SK-N-SH (cell line): Measurements from ENCODE around the gene ADGB. TPM values are rescaled to one million over a fixed set of nuclear protein-coding genes. Genes with fewer than 3 reads are reported as not detected.

ENCODE experiments used
- CTCF ChIA-PET: fragments of 300-600, 350-600 bp; formaldehyde crosslinking; extraction: SDS; loops from one replicate; lab custom pipeline; 2021; lab: Yijun Ruan, JAX
- POLR2A ChIA-PET: fragments of 350-600 bp; sonication (Branson Sonifier 250); formaldehyde crosslinking; extraction: SDS; loops from one replicate; lab custom pipeline; 2020; ENCODE audit warnings: antibody characterized with exemption, inconsistent platforms; lab: Yijun Ruan, JAX
- DNase-seq: peaks from one replicate; pipeline ENCODE4 v3.0.0; 2012
- H2AFZ ChIP-seq: fragments of 200-600 bp; sonication (generic); 2 replicates; pipeline ENCODE4 v1.8.1; 2016; ENCODE audit warnings: antibody characterized with exemption, mild to moderate bottlenecking, low read depth
- H3F3A ChIP-seq: fragments of 200-600 bp; sonication (generic); replicated peaks from 2 replicates; pipeline ENCODE3; 2016; ENCODE audit warnings: antibody characterized with exemption, mild to moderate bottlenecking; ENCODE audit not compliant: insufficient read depth
- H3K27ac ChIP-seq, 2 experiments: fragments of 200-500 bp in 1 of 2; fragments of 200-600 bp in 1 of 2; sonication (Bioruptor generic) in 1 of 2; sonication (generic), shearing (Covaris generic) in 1 of 2; 2 replicates each; pipeline versions ENCODE4 v1.5.1 to v1.6.1; 2014 to 2016; ENCODE audit warnings: low read depth in 2 of 2, inconsistent platforms in 1 of 2, low read length in 1 of 2, mild to moderate bottlenecking in 1 of 2, mixed read lengths in 1 of 2
- H3K27me3 ChIP-seq: fragments of 200-600 bp; sonication (generic), shearing (Covaris generic); 2 replicates; pipeline ENCODE4 v1.6.1; 2016; ENCODE audit warnings: mixed run types; ENCODE audit not compliant: insufficient read depth
- H3K36me3 ChIP-seq, 2 experiments: fragments of 200-500 bp in 1 of 2; fragments of 200-600 bp in 1 of 2; sonication (Bioruptor generic) in 1 of 2; sonication (generic) in 1 of 2; replicated peaks in 1 of 2; 2 replicates each; pipeline versions ENCODE3 to v1.5.1; 2014 to 2016; ENCODE audit warnings: low read length in 1 of 2, mild to moderate bottlenecking in 1 of 2; ENCODE audit not compliant: insufficient read depth in 2 of 2, control insufficient read depth in 1 of 2
- H3K4me1 ChIP-seq, 2 experiments: fragments of 200-500 bp in 1 of 2; fragments of 200-600 bp in 1 of 2; sonication (Bioruptor generic) in 1 of 2; sonication (generic), shearing (Covaris generic) in 1 of 2; 2 replicates each; pipeline versions ENCODE4 v1.5.1 to v1.6.1; 2014 to 2016; ENCODE audit warnings: low read depth in 1 of 2, low read length in 1 of 2, mixed run types in 1 of 2; ENCODE audit not compliant: insufficient read depth in 2 of 2, control insufficient read depth in 1 of 2
- H3K4me2 ChIP-seq: fragments of 200-600 bp; sonication (generic), shearing (Covaris generic); 2 replicates; pipeline ENCODE4 v1.6.1; 2017; ENCODE audit warnings: mixed run types
- H3K4me3 ChIP-seq, 2 experiments: fragments of 200-500 bp in 1 of 2; fragments of 200-600 bp in 1 of 2; sonication (Bioruptor generic) in 1 of 2; sonication (generic), shearing (Covaris generic) in 1 of 2; 2 replicates each; pipeline versions ENCODE4 v1.5.1 to v1.8.1; 2014 to 2016; ENCODE audit warnings: low read depth in 2 of 2, inconsistent platforms in 1 of 2, low read length in 1 of 2, mild to moderate bottlenecking in 1 of 2, mixed read lengths in 1 of 2, moderate library complexity in 1 of 2
- H3K79me2 ChIP-seq: fragments of 200-600 bp; sonication (generic); 2 replicates; pipeline ENCODE4 v1.8.1; 2017; ENCODE audit warnings: mild to moderate bottlenecking; ENCODE audit not compliant: insufficient read depth
- H3K9ac ChIP-seq: fragments of 200-600 bp; sonication (generic); 2 replicates; pipeline ENCODE4 v1.6.1; 2017; ENCODE audit warnings: mixed run types
- H3K9me2 ChIP-seq: fragments of 200-600 bp; sonication (generic); 2 replicates; pipeline ENCODE4 v1.6.1; 2017; ENCODE audit warnings: mixed run types
- H3K9me3 ChIP-seq: fragments of 200-600 bp; sonication (generic); 2 replicates; pipeline ENCODE4 v1.6.1; 2017; ENCODE audit warnings: mixed run types, mild to moderate bottlenecking, moderate library complexity
- H4K20me1 ChIP-seq: fragments of 200-600 bp; sonication (generic); 2 replicates; pipeline ENCODE4 v1.6.1; 2017; ENCODE audit warnings: mild to moderate bottlenecking, mixed run types; ENCODE audit not compliant: insufficient read depth
- FOXJ3 ChIP-seq: sonication (generic); formaldehyde crosslinking; IDR thresholded peaks from 2 replicates; pipeline ENCODE4 v1.5.1; 2020; ENCODE audit warnings: mild to moderate bottlenecking, missing genetic modification reagents
- GABPA ChIP-seq: IDR thresholded peaks from 2 replicates; pipeline ENCODE4 v1.4.0; 2012; ENCODE audit warnings: low read depth, mild to moderate bottlenecking
- GATA2 ChIP-seq: sonication (generic); formaldehyde crosslinking; IDR thresholded peaks from 2 replicates; pipeline ENCODE4 v1.5.0; 2020; ENCODE audit warnings: mild to moderate bottlenecking, missing genetic modification reagents
- JUND ChIP-seq: IDR thresholded peaks from 2 replicates; pipeline ENCODE4 v1.4.0; 2012
- MEF2A ChIP-seq: IDR thresholded peaks from 2 replicates; pipeline ENCODE4 v1.4.0; 2012; ENCODE audit warnings: low read depth, borderline replicate concordance
- NFIC ChIP-seq: IDR thresholded peaks from 2 replicates; pipeline ENCODE4 v1.4.0; 2012; ENCODE audit warnings: borderline replicate concordance
- NRF1 ChIP-seq: IDR thresholded peaks from 2 replicates; pipeline ENCODE4 v1.6.1; 2012; ENCODE audit warnings: low read depth, mild to moderate bottlenecking, low read length
- POLR2AphosphoS5 ChIP-seq: IDR thresholded peaks from 2 replicates; pipeline ENCODE4 v1.6.1; 2012; ENCODE audit warnings: low read depth, low read length
- RFX5 ChIP-seq: IDR thresholded peaks from 2 replicates; pipeline ENCODE4 v1.6.1; 2012; ENCODE audit warnings: mild to moderate bottlenecking, improper control_type of control experiment, low read length
- TAF1 ChIP-seq: IDR thresholded peaks from 2 replicates; pipeline ENCODE4 v1.6.1; 2012; ENCODE audit warnings: low read depth, mild to moderate bottlenecking, low read length, moderate library complexity, borderline replicate concordance
- YY1 ChIP-seq: IDR thresholded peaks from 2 replicates; pipeline ENCODE4 v1.4.0; 2012; ENCODE audit warnings: low read depth, mild to moderate bottlenecking
- WGBS: methylation state at CpG from one replicate; pipeline ENCODE4 v1.1.6; 2017; ENCODE audit warnings: low lambda C conversion rate; 5-methylcytosine and 5-hydroxymethylcytosine counted together
- polyA plus RNA-seq, 3 experiments: library from polyadenylated mRNA; depleted of rRNA; stranded (reverse); fragments of >200 nt; gene quantifications; 2 replicates each; pipeline ENCODE4 v1.2.3, GENCODE V29; 2012
- TF ChIP-seq, protein P1 (sequence below): IDR thresholded peaks from 2 replicates; pipeline ENCODE4 v1.6.1; 2012; ENCODE audit warnings: mild to moderate bottlenecking, low read depth, low read length, moderate library complexity
- TF ChIP-seq, protein P2 (sequence below): fragments of 150-350 bp; IDR thresholded peaks from 2 replicates; pipeline ENCODE4 v1.6.1; 2016; ENCODE audit warnings: mild to moderate bottlenecking, low read depth, low read length

The ADGB gene
- polyA plus RNA-seq, 1 of the 3 experiments (the other 2 are of a cell fraction), result not detected

DNA sequence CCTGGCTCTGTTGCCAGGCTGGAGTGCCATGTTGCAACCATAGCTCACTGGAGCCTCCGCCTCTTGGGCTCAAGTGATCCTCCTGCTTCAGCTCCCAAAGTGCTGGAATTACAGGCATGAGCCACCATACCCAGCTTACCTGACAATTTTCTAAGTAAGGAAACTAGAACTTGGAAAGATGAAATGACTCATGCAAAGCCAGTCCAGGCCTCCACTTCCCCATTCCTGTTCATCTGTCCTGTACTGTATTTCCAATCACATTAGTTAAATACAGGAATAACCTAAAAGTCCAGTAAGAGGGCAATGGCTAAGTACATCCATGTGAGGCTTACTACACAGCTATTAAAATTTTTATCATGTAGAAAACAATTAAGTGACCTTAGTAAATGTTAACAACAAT is 8.3 kb upstream of the ADGB start:
- Histone ChIP-seq H4K20me1 (no peaks in the 10 kb centered on the region), H2AFZ (no peak overlapping the region), H3K36me3 (no peaks in the 10 kb centered on the region), H3K9me2 (no peaks in the 10 kb centered on the region), H3K79me2 (no peaks in the 10 kb centered on the region), H3K9me3 (no peaks in the 10 kb centered on the region), H3K4me3 (no peak overlapping the region), H3F3A (no peaks in the 10 kb centered on the region), H3K27ac (no peak overlapping the region), H3K9ac (no peak overlapping the region), H3K27me3 (no peaks in the 10 kb centered on the region), H3K4me1 (no peaks in the 10 kb centered on the region; a peak in 1 of 4 replicates), H3K4me2 (no peak overlapping the region)
- POLR2A ChIA-PET, result no interaction called here
- TF ChIP-seq JUND (no peak), GATA2 (CRISPR knock-in tag) (no peak), RFX5 (no peak), GABPA (no peak)
- TF ChIP-seq, protein P1, sequence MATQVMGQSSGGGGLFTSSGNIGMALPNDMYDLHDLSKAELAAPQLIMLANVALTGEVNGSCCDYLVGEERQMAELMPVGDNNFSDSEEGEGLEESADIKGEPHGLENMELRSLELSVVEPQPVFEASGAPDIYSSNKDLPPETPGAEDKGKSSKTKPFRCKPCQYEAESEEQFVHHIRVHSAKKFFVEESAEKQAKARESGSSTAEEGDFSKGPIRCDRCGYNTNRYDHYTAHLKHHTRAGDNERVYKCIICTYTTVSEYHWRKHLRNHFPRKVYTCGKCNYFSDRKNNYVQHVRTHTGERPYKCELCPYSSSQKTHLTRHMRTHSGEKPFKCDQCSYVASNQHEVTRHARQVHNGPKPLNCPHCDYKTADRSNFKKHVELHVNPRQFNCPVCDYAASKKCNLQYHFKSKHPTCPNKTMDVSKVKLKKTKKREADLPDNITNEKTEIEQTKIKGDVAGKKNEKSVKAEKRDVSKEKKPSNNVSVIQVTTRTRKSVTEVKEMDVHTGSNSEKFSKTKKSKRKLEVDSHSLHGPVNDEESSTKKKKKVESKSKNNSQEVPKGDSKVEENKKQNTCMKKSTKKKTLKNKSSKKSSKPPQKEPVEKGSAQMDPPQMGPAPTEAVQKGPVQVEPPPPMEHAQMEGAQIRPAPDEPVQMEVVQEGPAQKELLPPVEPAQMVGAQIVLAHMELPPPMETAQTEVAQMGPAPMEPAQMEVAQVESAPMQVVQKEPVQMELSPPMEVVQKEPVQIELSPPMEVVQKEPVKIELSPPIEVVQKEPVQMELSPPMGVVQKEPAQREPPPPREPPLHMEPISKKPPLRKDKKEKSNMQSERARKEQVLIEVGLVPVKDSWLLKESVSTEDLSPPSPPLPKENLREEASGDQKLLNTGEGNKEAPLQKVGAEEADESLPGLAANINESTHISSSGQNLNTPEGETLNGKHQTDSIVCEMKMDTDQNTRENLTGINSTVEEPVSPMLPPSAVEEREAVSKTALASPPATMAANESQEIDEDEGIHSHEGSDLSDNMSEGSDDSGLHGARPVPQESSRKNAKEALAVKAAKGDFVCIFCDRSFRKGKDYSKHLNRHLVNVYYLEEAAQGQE, result no peak
- 45% methylated on average over 1 of the region's 1 CpG for WGBS
- CTCF ChIA-PET, result no interaction called here
- no peak for DNase-seq

DNA sequence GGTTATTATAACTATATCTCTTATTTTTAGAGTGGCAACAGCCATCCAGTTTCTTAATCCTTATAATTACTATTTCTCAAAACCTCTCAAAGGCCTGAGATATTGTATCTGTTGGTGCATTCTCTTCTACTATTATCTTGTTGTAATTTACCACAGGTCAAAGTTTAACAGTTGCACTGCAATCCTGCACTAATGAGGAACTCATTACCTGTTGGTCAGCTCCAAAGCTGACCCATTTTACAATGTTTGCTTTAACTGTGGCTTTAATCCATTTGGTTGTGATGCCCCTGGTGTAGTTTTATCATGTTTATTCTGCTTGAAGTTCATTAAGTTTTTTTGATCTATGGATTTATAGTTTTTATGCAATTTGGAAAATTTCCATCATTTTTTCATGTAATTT is 6.3 kb upstream of the ADGB start:
- Histone ChIP-seq H3K4me1 (no peaks in the 10 kb centered on the region; a peak in 1 of 4 replicates), H3K79me2 (no peaks in the 10 kb centered on the region), H3K4me2 (no peak overlapping the region), H3K27ac (no peak overlapping the region), H3K36me3 (no peaks in the 10 kb centered on the region), H3K27me3 (no peaks in the 10 kb centered on the region), H3K9me3 (no peaks in the 10 kb centered on the region), H2AFZ (no peak overlapping the region), H3F3A (no peaks in the 10 kb centered on the region), H3K9me2 (no peaks in the 10 kb centered on the region), H3K9ac (no peak overlapping the region), H3K4me3 (no peak overlapping the region), H4K20me1 (no peaks in the 10 kb centered on the region)
- no peak for TF ChIP-seq MEF2A
- TF ChIP-seq, protein P2, sequence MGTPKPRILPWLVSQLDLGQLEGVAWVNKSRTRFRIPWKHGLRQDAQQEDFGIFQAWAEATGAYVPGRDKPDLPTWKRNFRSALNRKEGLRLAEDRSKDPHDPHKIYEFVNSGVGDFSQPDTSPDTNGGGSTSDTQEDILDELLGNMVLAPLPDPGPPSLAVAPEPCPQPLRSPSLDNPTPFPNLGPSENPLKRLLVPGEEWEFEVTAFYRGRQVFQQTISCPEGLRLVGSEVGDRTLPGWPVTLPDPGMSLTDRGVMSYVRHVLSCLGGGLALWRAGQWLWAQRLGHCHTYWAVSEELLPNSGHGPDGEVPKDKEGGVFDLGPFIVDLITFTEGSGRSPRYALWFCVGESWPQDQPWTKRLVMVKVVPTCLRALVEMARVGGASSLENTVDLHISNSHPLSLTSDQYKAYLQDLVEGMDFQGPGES, result no peak
- ChIA-PET CTCF (interaction anchor here (0.7 to 1.4 kb wide), 2 partner anchors 9 to 48 kb away, joined by 3 read pairs; no protein-coding TSS in a partner anchor), POLR2A (no interaction called here)
- DNase-seq, result no peak

DNA sequence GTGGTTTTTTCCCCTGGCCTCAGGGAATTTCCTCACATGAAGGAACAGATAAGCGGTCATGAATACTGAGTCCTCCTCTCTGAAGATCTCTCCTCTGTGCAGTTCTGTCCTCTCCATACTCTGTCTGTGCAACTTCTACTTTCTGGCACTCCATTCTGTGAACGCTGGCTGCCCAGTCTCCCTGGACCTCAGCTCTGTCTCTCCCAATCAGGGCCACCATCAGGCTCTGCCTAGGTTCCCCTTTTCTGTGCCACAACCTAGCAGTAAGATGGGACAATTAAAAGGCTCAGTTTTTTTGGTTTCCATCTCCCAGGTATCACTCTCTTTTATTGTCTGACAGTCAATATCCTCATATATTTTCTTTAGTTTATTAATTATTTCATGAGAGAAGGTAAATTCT is 4.8 kb upstream of the ADGB start:
- POLR2A ChIA-PET, result no interaction called here
- H4K20me1 ChIP-seq, result no peaks in the 10 kb centered on the region
- H3K36me3 ChIP-seq, result no peaks in the 10 kb centered on the region
- no peaks in the 10 kb centered on the region for H3K9me2 ChIP-seq
- H3K27me3 ChIP-seq, result no peaks in the 10 kb centered on the region
- H3K9me3 ChIP-seq, result no peaks in the 10 kb centered on the region
- TF ChIP-seq YY1 (no peak), MEF2A (no peak), NRF1 (no peak), FOXJ3 (CRISPR knock-in tag) (no peak), POLR2AphosphoS5 (no peak), TAF1 (no peak), GABPA (no peak), NFIC (no peak)
- TF ChIP-seq, all 33 proteins: peak for 0
- H3F3A ChIP-seq, result no peaks in the 10 kb centered on the region
- peaks cover 0 to 2% of the 10 kb centered on the region in 2 experiments; a peak in 1 of 4 replicates for H3K4me1 ChIP-seq
- H3K27ac ChIP-seq, result no peak overlapping the region
- no peak overlapping the region for H2AFZ ChIP-seq
- WGBS, result 71% methylated on average over 2 of the region's 2 CpGs
- H3K79me2 ChIP-seq, result no peaks in the 10 kb centered on the region
- no peak overlapping the region for H3K4me3 ChIP-seq
- no peak overlapping the region for H3K4me2 ChIP-seq
- CTCF ChIA-PET, result interaction anchor here (1.4 kb wide), 1 partner anchor 11 kb away, joined by 3 read pairs; no protein-coding TSS in a partner anchor
- no peak for DNase-seq
- H3K9ac ChIP-seq, result no peak overlapping the region
